Measurements from ENCODE around the gene CWC25.

CWC25 gene

GRCh38 chr17:38853292-38854219, 28.4 kb upstream of the CWC25 start, which contains the start of gene RPL23:
TSS of gene RPL23 (minus strand) at chr17:38853721. CDS start at chr17:38853710, 11 bp downstream.
- in situ Hi-C loops (cut with MboI; ENCODE audit: low sequenced_read_pairs), result no loop called here

- in situ Hi-C loops (cut with MboI; ENCODE audit: low sequenced_read_pairs), result no loop called here
Measured at GRCh38 chr17:38852771-38853291, 27.7 kb upstream of the CWC25 start.

GRCh38 chr17:38851434-38851833, 26.3 kb upstream of the CWC25 start:
- in situ Hi-C loops (cut with MboI; ENCODE audit: low sequenced_read_pairs), result no loop called here

- in situ Hi-C loops (cut with MboI; ENCODE audit: low sequenced_read_pairs), result no loop called here
Measured at GRCh38 chr17:38850374-38850773, 25.3 kb upstream of the CWC25 start.

GRCh38 chr17:38848939-38849605, 24.0 kb upstream of the CWC25 start:
- in situ Hi-C loops (cut with MboI; ENCODE audit: low sequenced_read_pairs), result no loop called here

- in situ Hi-C loops (cut with MboI; ENCODE audit: low sequenced_read_pairs), result no loop called here
Measured at GRCh38 chr17:38848557-38848891, 23.4 kb upstream of the CWC25 start.

GRCh38 chr17:38844261-38844757, 19.2 kb upstream of the CWC25 start:
- in situ Hi-C loops (cut with MboI; ENCODE audit: low sequenced_read_pairs), result no loop called here

GRCh38 chr17:38825762-38826247, 684 bp upstream of the CWC25 start:
- in situ Hi-C loops (cut with MboI; ENCODE audit: low sequenced_read_pairs), result no loop called here

- in situ Hi-C loops (cut with MboI; ENCODE audit: low sequenced_read_pairs), result no loop called here
Measured at GRCh38 chr17:38815576-38816193, 9.4 kb downstream of the CWC25 start.

GRCh38 chr17:38809828-38810227, 15.3 kb downstream of the CWC25 start:
- in situ Hi-C loops (cut with MboI; ENCODE audit: low sequenced_read_pairs), result no loop called here

GRCh38 chr17:38800237-38800760, 24.8 kb downstream of the CWC25 start:
- in situ Hi-C loops (cut with MboI; ENCODE audit: low sequenced_read_pairs), result no loop called here

- in situ Hi-C loops (cut with MboI; ENCODE audit: low sequenced_read_pairs), result no loop called here
Measured at GRCh38 chr17:38799501-38800236, 25.5 kb downstream of the CWC25 start, which contains the start of gene PIP4K2B. TSS of gene PIP4K2B (minus strand) at chr17:38799556. CDS start at chr17:38799424, 132 bp downstream.

GRCh38 chr17:38798614-38799500, 26.3 kb downstream of the CWC25 start:
- in situ Hi-C loops (cut with MboI; ENCODE audit: low sequenced_read_pairs), result no loop called here

GRCh38 chr17:38797828-38798227, 27.3 kb downstream of the CWC25 start:
- in situ Hi-C loops (cut with MboI; ENCODE audit: low sequenced_read_pairs), result no loop called here

GRCh38 chr17:38797158-38797490, 28.0 kb downstream of the CWC25 start:
- in situ Hi-C loops (cut with MboI; ENCODE audit: low sequenced_read_pairs), result no loop called here

GRCh38 chr17:38796451-38797157, 28.5 kb downstream of the CWC25 start:
- in situ Hi-C loops (cut with MboI; ENCODE audit: low sequenced_read_pairs), result no loop called here

- in situ Hi-C loops (cut with MboI; ENCODE audit: low sequenced_read_pairs), result no loop called here
Measured at GRCh38 chr17:38794221-38794620, 30.9 kb downstream of the CWC25 start.

GRCh38 chr17:38791162-38791561, 34.0 kb downstream of the CWC25 start:
- in situ Hi-C loops (cut with MboI; ENCODE audit: low sequenced_read_pairs), result no loop called here
